IMR-90 (cell line): ENCODE data around the gene CAMTA1. TPM values are rescaled to one million over a fixed set of nuclear protein-coding genes. Genes with fewer than 3 reads are reported as not detected.

ENCODE experiments used
- ATAC-seq: fragments of 200-7000 bp; cut with Tn5 transposase; 2 replicates; pipeline ENCODE4 v1.9.1; 2020; ENCODE audit warnings: low read depth, mild to moderate bottlenecking, moderate library complexity
- BruUV-seq: library from RNA; stranded (reverse); fragments of 400-500 nt; replicated peaks from 2 replicates; lab custom pipeline; 2021; lab: Mats Ljungman, UMichigan
- CTCF ChIA-PET: fragments of 300-600 bp; formaldehyde crosslinking; extraction: SDS; loops from one replicate; lab custom pipeline; 2021; ENCODE audit warnings: antibody characterized with exemption; lab: Yijun Ruan, JAX
- POLR2A ChIA-PET: fragments of 300-600 bp; sonication (Branson Sonifier 250); formaldehyde crosslinking; loops from one replicate; lab custom pipeline; 2022; ENCODE audit warnings: antibody characterized with exemption; ENCODE audit not compliant: unreplicated experiment; lab: Charles Lee
- DNase-seq: peaks from one replicate; pipeline ENCODE4 v3.0.0; 2013
- H2AFZ ChIP-seq: replicated peaks from 2 replicates; pipeline ENCODE3; 2013; ENCODE audit warnings: low read length, mild to moderate bottlenecking; ENCODE audit not compliant: poor library complexity
- H2AK5ac ChIP-seq: 2 replicates; pipeline ENCODE4 v1.6.1; 2013; ENCODE audit warnings: low read depth, low read length, inconsistent platforms
- H2AK9ac ChIP-seq: replicated peaks from 2 replicates; pipeline ENCODE3; 2013; ENCODE audit warnings: mild to moderate bottlenecking, low read depth, low read length, moderate library complexity; ENCODE audit not compliant: poor library complexity
- H2BK120ac ChIP-seq: 2 replicates; pipeline ENCODE4 v1.6.1; 2013; ENCODE audit warnings: low read depth, low read length, inconsistent platforms
- H2BK15ac ChIP-seq: 3 replicates; pipeline ENCODE4 v1.6.1; 2013; ENCODE audit warnings: low read depth, low read length, inconsistent platforms
- H2BK20ac ChIP-seq: 2 replicates; pipeline ENCODE4 v1.6.1; 2013; ENCODE audit warnings: low read depth, mild to moderate bottlenecking, inconsistent platforms, low read length, moderate library complexity
- H2BK5ac ChIP-seq: 2 replicates; pipeline ENCODE4 v1.6.1; 2013; ENCODE audit warnings: mild to moderate bottlenecking, low read depth, low read length, inconsistent platforms; ENCODE audit not compliant: poor library complexity, severe bottlenecking
- H3K14ac ChIP-seq: replicated peaks from 2 replicates; pipeline ENCODE4 v1.6.1; 2013; ENCODE audit warnings: low read depth, low read length, inconsistent platforms
- H3K18ac ChIP-seq: 2 replicates; pipeline ENCODE4 v1.6.1; 2013; ENCODE audit warnings: low read depth, low read length, control low read depth
- H3K23ac ChIP-seq: 2 replicates; pipeline ENCODE4 v1.6.1; 2013; ENCODE audit warnings: low read depth, low read length, inconsistent platforms
- H3K27ac ChIP-seq: 2 replicates; pipeline ENCODE4 v1.5.1; 2013; ENCODE audit warnings: mild to moderate bottlenecking, control low read depth, low read length; ENCODE audit not compliant: insufficient read depth
- H3K27me3 ChIP-seq: 2 replicates; pipeline ENCODE4 v1.6.1; 2013; ENCODE audit warnings: low read length; ENCODE audit not compliant: control insufficient read depth, insufficient read depth
- H3K36me3 ChIP-seq: 2 replicates; pipeline ENCODE4 v1.6.1; 2013; ENCODE audit warnings: low read length, mixed read lengths; ENCODE audit not compliant: control insufficient read depth, insufficient read depth
- H3K4ac ChIP-seq: 2 replicates; pipeline ENCODE4 v1.6.1; 2013; ENCODE audit warnings: low read depth, low read length, inconsistent platforms
- H3K4me1 ChIP-seq: 2 replicates; pipeline ENCODE4 v1.6.1; 2013; ENCODE audit warnings: low read length, mixed read lengths; ENCODE audit not compliant: control insufficient read depth, insufficient read depth
- H3K4me2 ChIP-seq: 2 replicates; pipeline ENCODE4 v1.6.1; 2013; ENCODE audit warnings: low read depth, mild to moderate bottlenecking, control low read depth, low read length, moderate library complexity
- H3K4me3 ChIP-seq: 2 replicates; pipeline ENCODE4 v1.5.1; 2013; ENCODE audit warnings: low read depth, mild to moderate bottlenecking, control low read depth, low read length, moderate library complexity; ENCODE audit not compliant: insufficient read depth
- H3K56ac ChIP-seq: 2 replicates; pipeline ENCODE4 v1.6.1; 2013; ENCODE audit warnings: low read length, inconsistent platforms; ENCODE audit not compliant: insufficient read depth; ENCODE audit errors: extremely low read depth
- H3K79me1 ChIP-seq, 2 experiments: 2 replicates each; pipeline ENCODE4 v1.6.1; 2013; ENCODE audit warnings: low read length in 2 of 2, inconsistent platforms in 1 of 2, low read depth in 1 of 2
- H3K9ac ChIP-seq: 2 replicates; pipeline ENCODE4 v1.6.1; 2013; ENCODE audit warnings: low read depth, low read length, control low read depth
- H3K9me1 ChIP-seq: 2 replicates; pipeline ENCODE4 v1.6.1; 2013; ENCODE audit warnings: low read length, inconsistent platforms; ENCODE audit not compliant: insufficient read depth
- H3K9me3 ChIP-seq: 2 replicates; pipeline ENCODE4 v1.6.1; 2013; ENCODE audit warnings: low read length; ENCODE audit not compliant: control insufficient read depth, insufficient read depth
- H4K20me1 ChIP-seq: 2 replicates; pipeline ENCODE4 v1.6.1; 2013; ENCODE audit warnings: low read length, inconsistent platforms; ENCODE audit not compliant: insufficient read depth
- H4K5ac ChIP-seq: 2 replicates; pipeline ENCODE4 v1.6.1; 2013; ENCODE audit warnings: mild to moderate bottlenecking, low read depth, low read length, control low read depth
- H4K8ac ChIP-seq, 2 experiments: 2 replicates each; pipeline ENCODE4 v1.6.1; 2013; ENCODE audit warnings: low read depth in 2 of 2, low read length in 2 of 2, control low read depth in 1 of 2, inconsistent platforms in 1 of 2
- H4K91ac ChIP-seq: 2 replicates; pipeline ENCODE4 v1.6.1; 2013; ENCODE audit warnings: low read depth, low read length, inconsistent platforms; ENCODE audit not compliant: insufficient read depth
- BHLHE40 ChIP-seq: fragments of 150-350 bp; IDR thresholded peaks from 2 replicates; pipeline ENCODE4 v1.6.1; 2016; ENCODE audit warnings: mild to moderate bottlenecking, low read depth, low read length
- CEBPB ChIP-seq: IDR thresholded peaks from 2 replicates; pipeline ENCODE4 v1.6.1; 2012; ENCODE audit warnings: low read depth, low read length, improper control_type of control experiment
- CHD1 ChIP-seq: IDR thresholded peaks from 2 replicates; pipeline ENCODE4 v1.6.1; 2012; ENCODE audit warnings: low read depth, low read length, improper control_type of control experiment
- CTCF ChIP-seq: conservative IDR thresholded peaks from 2 replicates; pipeline ENCODE4 v1.5.1; 2012; ENCODE audit warnings: mild to moderate bottlenecking, low read depth, low read length, improper control_type of control experiment
- ELK1 ChIP-seq: fragments of 150-350 bp; IDR thresholded peaks from 2 replicates; pipeline ENCODE4 v1.6.1; 2016; ENCODE audit warnings: low read depth, mild to moderate bottlenecking, low read length, moderate library complexity, borderline replicate concordance
- FOS ChIP-seq: fragments of 150-350 bp; IDR thresholded peaks from 2 replicates; pipeline ENCODE4 v1.6.1; 2016; ENCODE audit warnings: low read depth, low read length
- MAFK ChIP-seq: IDR thresholded peaks from 2 replicates; pipeline ENCODE4 v1.6.1; 2012; ENCODE audit warnings: low read depth, low read length, improper control_type of control experiment
- MAZ ChIP-seq: IDR thresholded peaks from 2 replicates; pipeline ENCODE4 v1.6.1; 2012; ENCODE audit warnings: low read depth, mild to moderate bottlenecking, low read length, improper control_type of control experiment, moderate library complexity, borderline replicate concordance
- MXI1 ChIP-seq: IDR thresholded peaks from 2 replicates; pipeline ENCODE4 v1.6.1; 2012; ENCODE audit warnings: low read depth, mild to moderate bottlenecking, low read length, moderate library complexity, borderline replicate concordance
- NFE2L2 ChIP-seq: fragments of 150-350 bp; IDR thresholded peaks from 2 replicates; pipeline ENCODE4 v1.6.1; 2016; ENCODE audit warnings: low read depth, mild to moderate bottlenecking, low read length
- POLR2A ChIP-seq: IDR thresholded peaks from 2 replicates; pipeline ENCODE4 v1.6.1; 2012; ENCODE audit warnings: mild to moderate bottlenecking, low read depth, low read length
- RAD21 ChIP-seq: IDR thresholded peaks from 2 replicates; pipeline ENCODE4 v1.6.1; 2012; ENCODE audit warnings: low read length, improper control_type of control experiment
- RCOR1 ChIP-seq: IDR thresholded peaks from 2 replicates; pipeline ENCODE4 v1.6.1; 2012; ENCODE audit warnings: mild to moderate bottlenecking, low read length, improper control_type of control experiment; ENCODE audit not compliant: insufficient replicate concordance
- RFX5 ChIP-seq: IDR thresholded peaks from 2 replicates; pipeline ENCODE4 v1.8.0; 2012; ENCODE audit warnings: low read depth, mild to moderate bottlenecking, low read length, moderate library complexity
- WGBS, 2 experiments: methylation state at CpG; one replicate each; pipeline versions ENCODE4 v1.1.5 to v1.1.7; 2013; ENCODE audit warnings: missing lambda C conversion rate in 2 of 2; ENCODE audit not compliant: insufficient read length in 1 of 2; ENCODE audit errors: extremely low coverage in 2 of 2; 5-methylcytosine and 5-hydroxymethylcytosine counted together
- dilution Hi-C: fragments of 300-500 bp; cut with HindIII; formaldehyde crosslinking; loops from one replicate; pipeline ENCODE4 v1.14.3; 2018; ENCODE audit warnings: low sequenced_read_pairs; ENCODE audit not compliant: unreplicated experiment
- in situ Hi-C: fragments of 300-500 bp; cut with MboI; formaldehyde crosslinking; loops from 3 replicates; pipeline ENCODE4 v1.14.3; 2019; ENCODE audit warnings: low sequenced_read_pairs, inconsistent platforms, mixed read lengths
- intact Hi-C: fragments of 100-400 bp; cut with micrococcal nuclease; formaldehyde crosslinking; loops from 2 replicates; pipeline ENCODE4 v1.10.0; 2022
- polyA plus RNA-seq, 3 experiments: library from polyadenylated mRNA; depleted of rRNA; stranded (reverse); fragments of >200 nt; gene quantifications; 2 replicates each; pipeline ENCODE4 v1.2.3, GENCODE V29; 2012; ENCODE audit warnings: low replicate concordance in 1 of 3
- total RNA-seq: library from RNA; depleted of rRNA; stranded (reverse); fragments of >200 nt; gene quantifications from 2 replicates; pipeline ENCODE4 v1.2.3, GENCODE V29; 2012
- TF ChIP-seq, protein P1 (sequence below): fragments of 150-350 bp; IDR thresholded peaks from 2 replicates; pipeline ENCODE4 v1.6.1; 2017; ENCODE audit warnings: mild to moderate bottlenecking, antibody characterized with exemption, low read length, low read depth

CAMTA1 gene
- total and polyA plus RNA-seq, 2 of the 4 experiments (the other 2 are of a cell fraction), result 35.5 to 74.3 TPM

GRCh38 chr1:7127322-7128075 is 342.2 kb downstream of the CAMTA1 start:
- Histone ChIP-seq H4K5ac (no peak overlapping the region), H3K4me2 (no peak overlapping the region), H2AFZ (no peak overlapping the region), H3K14ac (no peak overlapping the region), H4K8ac (no peak overlapping the region), H3K79me1 (no peaks in the 10 kb centered on the region), H3K4me1 (no peaks in the 10 kb centered on the region), H4K91ac (no peak overlapping the region), H3K56ac (no peak overlapping the region), H2AK9ac (peak overlapping the region; percentile 16), H3K23ac (no peak overlapping the region; the same call in 1 of the 2 replicates), H3K9me3 (no peaks in the 10 kb centered on the region), H2BK15ac (no peak overlapping the region), H3K9me1 (peaks cover 3% of the 10 kb centered on the region; the same call in 1 of the 2 replicates), H3K27ac (no peak overlapping the region), H3K18ac (no peak overlapping the region), H2BK5ac (no peak overlapping the region), H2BK20ac (no peak overlapping the region), H3K36me3 (no peaks in the 10 kb centered on the region), H2AK5ac (no peak overlapping the region), H3K27me3 (peaks cover 17% of the 10 kb centered on the region), H3K9ac (no peak overlapping the region), H2BK120ac (no peak overlapping the region), H4K20me1 (no peaks in the 10 kb centered on the region), H3K4me3 (no peak overlapping the region), H3K4ac (no peak overlapping the region)
- intact Hi-C loops, result no loop called here
- ChIA-PET CTCF (interaction anchor here (0.7 kb wide), 1 partner anchor 413 kb away, joined by 3 read pairs; no protein-coding TSS in a partner anchor), POLR2A (no interaction called here)
- ATAC-seq (no peak), DNase-seq (no peak)
- no TSS peak for BruUV-seq
- in situ Hi-C loops, result no loop called here
- WGBS, 2 experiments, result 30% methylated on average over 2 of the region's 12 CpGs; no CpG with 5 or more reads in 1 of the 2 experiments
- dilution Hi-C loops, result no loop called here
- TF ChIP-seq MAZ (no peak), RAD21 (no peak), POLR2A (no peak), FOS (no peak), MXI1 (no peak), BHLHE40 (no peak), CTCF (no peak), RFX5 (no peak), NFE2L2 (no peak), MAFK (no peak), RCOR1 (no peak), CEBPB (no peak), CHD1 (no peak), ELK1 (no peak)
- TF ChIP-seq, protein P1, sequence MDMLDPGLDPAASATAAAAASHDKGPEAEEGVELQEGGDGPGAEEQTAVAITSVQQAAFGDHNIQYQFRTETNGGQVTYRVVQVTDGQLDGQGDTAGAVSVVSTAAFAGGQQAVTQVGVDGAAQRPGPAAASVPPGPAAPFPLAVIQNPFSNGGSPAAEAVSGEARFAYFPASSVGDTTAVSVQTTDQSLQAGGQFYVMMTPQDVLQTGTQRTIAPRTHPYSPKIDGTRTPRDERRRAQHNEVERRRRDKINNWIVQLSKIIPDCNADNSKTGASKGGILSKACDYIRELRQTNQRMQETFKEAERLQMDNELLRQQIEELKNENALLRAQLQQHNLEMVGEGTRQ, result no peak
